Glomerular visceral epithelial cell (primary cell): ENCODE data around the gene GLT6D1.
"Not testable (repeated sequence)": the region's sequence is repeated elsewhere in the genome, so short reads cannot be mapped to it uniquely, and the experiment has no call there.

Experiments used
- DNase-seq: peaks from one replicate; pipeline ENCODE4 v3.0.0-alpha.2; 2016; ENCODE audit errors: extremely low spot score

The GLT6D1 gene, protein sequence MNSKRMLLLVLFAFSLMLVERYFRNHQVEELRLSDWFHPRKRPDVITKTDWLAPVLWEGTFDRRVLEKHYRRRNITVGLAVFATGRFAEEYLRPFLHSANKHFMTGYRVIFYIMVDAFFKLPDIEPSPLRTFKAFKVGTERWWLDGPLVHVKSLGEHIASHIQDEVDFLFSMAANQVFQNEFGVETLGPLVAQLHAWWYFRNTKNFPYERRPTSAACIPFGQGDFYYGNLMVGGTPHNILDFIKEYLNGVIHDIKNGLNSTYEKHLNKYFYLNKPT

GRCh38 chr9:135639196-135639595 is at the start of gene GLT6D1:
TSS of gene GLT6D1 (minus strand) at chr9:135639540. CDS start at chr9:135639187, 353 bp downstream.
- no peak for DNase-seq

DNA sequence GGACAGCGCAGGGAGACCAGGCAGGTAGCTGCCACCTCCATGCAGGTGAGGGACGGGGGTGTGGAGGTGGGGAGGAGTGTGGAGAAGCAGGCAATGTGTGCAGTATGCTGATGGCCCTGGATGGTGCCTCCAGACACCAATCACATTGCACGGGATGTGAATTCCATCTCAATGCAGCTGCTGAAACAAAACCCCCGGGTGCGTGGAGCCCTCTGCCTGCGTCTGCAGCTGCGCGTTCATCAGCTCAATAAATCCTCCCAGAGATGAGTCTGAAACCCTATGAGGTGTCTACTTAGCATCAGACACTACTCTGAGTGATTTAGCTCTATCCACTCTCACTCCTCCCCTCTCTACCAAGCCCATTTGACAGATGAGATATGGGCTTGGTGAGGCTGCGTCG is 49.7 kb upstream of the GLT6D1 start:
- no peak for DNase-seq

DNA sequence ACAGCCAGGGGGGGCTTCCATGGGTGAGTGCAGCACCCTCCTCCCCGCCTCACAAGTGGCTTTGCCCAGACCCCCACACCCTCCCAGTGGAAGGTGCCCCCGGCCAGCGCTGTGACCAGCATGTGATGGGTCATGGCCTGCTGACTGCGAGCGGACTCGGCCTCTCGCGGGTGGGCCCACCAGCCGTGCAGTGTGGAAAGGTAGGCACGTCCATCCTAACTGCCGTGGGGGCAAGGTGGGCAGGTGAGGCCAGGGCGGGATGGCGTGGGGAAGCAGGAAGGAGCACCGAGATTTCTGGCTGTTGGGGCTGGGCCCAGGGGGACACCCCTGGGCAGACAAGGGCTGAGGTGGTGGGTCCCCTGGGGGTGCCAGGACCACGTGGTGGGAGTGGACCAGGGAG is 47.9 kb upstream of the GLT6D1 start:
- no peak for DNase-seq

GRCh38 chr9:135684691-135685090 is 45.4 kb upstream of the GLT6D1 start:
- no peak for DNase-seq

GRCh38 chr9:135683401-135684034 is 44.2 kb upstream of the GLT6D1 start:
- no peak for DNase-seq

- DNase-seq, result no peak
Observed at GRCh38 chr9:135681161-135681560, 41.8 kb upstream of the GLT6D1 start.

- no peak for DNase-seq
Observed at GRCh38 chr9:135680056-135680455, 40.7 kb upstream of the GLT6D1 start.

DNA sequence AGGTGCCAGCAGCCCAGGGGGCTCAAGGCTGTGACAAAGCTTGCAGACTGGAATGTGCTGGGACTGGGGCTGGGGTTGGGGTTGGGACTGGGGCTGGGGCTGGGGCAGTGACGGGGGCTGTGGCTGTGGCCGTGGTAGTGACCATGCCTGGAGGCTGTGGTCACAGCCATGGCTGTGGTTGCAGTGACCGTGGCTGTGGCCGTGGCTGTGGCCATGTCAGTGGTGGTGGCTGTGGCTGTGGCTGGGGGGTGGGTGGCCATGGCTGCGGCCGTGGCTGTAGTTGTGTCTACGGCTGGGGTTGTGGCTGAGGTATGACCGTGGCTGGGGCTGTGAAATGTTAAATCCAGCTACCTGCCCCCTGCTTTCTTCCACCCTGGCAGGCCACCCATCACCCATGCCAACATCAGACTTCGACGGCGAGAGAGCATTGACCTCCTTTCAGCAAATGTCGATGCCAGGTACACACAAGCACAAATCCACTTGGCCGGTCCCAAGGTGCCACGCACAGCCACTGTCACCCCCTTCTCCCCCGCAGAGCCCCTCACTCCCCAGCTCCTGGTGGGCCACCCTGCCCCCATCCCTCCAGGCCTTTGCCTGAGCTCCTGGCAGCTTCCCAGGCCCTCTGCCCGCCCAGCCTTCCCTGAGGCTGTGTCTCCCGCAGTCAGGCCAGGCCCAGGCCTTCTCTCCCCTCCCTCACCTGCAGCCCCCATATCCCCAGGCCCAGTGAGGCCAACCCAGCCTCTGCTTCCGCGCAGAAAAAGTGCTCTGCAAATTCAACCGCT is 39.1 kb upstream of the GLT6D1 start:
- DNase-seq, result no peak

DNA sequence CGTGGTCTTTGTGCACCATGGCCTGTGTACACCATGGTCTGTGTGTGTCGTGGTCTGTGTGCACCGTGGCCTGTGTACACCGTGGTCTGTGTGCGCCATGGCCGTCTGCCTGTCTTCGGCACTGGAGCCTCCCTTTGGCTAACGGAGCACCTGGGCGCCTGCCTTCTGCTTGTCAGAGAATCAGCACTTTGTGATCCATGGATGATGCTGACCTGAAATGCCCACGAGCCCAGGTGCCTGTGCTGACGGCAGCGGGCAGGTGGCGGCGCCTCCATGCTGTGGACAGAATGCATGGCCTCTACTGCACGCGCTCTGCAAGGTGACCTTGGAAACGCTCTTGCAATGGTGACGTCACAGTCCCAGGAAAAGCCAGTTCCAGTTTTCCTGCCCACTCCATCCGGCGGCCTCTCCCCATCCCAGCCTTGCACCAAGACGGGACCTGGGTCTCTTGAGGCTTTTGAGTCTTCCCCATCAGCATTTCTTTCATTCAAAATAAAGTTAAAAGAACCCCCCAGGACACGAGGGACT is 38.4 kb upstream of the GLT6D1 start:
- no peak for DNase-seq

DNA sequence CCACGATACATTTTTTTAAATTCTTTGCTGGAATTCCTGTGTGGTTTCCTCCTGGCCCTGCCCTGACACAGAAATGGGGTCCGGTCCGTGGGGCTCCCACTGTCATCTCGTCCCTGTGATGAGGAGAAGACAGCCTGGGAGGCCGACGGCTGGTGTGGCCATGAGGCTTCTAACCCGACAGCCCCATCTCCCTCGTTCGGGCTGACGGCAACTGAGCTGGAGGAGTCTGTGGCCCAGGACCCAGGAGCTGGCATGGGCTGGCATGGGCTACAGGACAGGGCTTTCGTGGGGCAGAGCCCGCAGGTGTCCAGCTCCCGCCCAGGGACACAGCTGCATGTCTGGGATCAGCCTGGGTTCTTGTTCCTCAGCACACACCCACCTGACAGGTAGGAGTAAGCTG is 37.6 kb upstream of the GLT6D1 start:
- DNase-seq, result no peak

DNA sequence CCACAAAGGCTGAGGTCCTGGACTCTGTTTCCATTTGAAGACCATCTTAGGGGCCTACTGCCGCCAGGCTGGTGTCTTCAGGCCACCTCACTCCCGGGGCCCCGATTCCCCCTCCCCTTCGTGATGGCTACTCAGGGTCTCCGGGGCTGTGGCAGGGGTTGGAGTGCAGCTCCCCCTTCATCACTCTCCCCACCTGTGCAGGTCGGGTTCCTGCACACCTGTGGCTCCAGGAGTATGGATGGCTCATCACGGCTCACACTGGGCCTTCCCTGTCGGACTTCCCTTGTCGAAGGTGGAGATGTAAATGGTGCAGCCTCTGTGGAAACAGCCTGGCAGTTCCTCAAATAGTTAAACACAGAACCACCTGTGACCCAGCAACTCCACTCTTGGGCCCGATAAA is 35.6 kb upstream of the GLT6D1 start:
- DNase-seq, result no peak

DNA sequence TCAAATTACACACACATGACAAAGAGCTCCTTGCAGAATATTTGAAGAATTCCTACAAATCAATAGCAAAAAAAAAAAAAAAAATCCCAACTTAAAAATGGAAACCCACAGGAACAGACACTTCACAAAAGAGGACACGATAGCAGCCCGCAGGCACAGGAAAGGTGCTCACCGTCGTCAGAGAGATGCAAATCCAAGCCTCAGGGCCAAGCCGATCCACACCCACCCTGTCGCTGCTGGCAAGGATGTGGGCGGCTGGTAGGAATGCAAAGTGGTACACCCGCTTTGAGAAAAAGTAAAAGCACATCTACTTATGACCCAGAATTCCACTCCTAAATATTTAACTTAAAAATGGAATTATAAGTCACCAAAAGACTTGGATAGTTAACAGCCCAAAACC is 34.6 kb upstream of the GLT6D1 start:
- no peak for DNase-seq

- DNase-seq, result not testable (repeated sequence)
Observed at GRCh38 chr9:135672786-135673185, 33.4 kb upstream of the GLT6D1 start.

DNA sequence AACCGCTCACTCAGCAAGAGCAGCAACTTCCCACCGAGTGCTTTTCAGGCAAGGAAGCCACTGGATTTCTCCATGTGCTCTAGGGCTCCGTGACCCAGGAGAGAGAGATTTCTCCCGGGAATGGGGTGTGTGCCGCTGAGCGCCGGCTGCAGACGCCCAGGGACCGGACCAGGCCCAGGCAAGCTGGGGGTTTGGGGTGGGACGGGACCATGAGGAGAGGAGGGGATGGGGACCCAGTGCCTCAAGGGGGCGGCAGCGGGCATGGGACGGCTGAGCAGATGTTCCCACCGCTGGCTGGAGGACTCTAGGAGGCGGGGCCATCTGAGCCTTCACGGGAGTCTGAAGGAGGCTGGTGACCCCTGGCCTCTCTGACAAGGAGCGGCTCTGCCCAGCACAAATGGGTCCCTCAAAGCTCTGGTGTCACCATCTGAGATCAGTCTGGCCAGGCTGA is 32.3 kb upstream of the GLT6D1 start:
- no peak for DNase-seq

DNA sequence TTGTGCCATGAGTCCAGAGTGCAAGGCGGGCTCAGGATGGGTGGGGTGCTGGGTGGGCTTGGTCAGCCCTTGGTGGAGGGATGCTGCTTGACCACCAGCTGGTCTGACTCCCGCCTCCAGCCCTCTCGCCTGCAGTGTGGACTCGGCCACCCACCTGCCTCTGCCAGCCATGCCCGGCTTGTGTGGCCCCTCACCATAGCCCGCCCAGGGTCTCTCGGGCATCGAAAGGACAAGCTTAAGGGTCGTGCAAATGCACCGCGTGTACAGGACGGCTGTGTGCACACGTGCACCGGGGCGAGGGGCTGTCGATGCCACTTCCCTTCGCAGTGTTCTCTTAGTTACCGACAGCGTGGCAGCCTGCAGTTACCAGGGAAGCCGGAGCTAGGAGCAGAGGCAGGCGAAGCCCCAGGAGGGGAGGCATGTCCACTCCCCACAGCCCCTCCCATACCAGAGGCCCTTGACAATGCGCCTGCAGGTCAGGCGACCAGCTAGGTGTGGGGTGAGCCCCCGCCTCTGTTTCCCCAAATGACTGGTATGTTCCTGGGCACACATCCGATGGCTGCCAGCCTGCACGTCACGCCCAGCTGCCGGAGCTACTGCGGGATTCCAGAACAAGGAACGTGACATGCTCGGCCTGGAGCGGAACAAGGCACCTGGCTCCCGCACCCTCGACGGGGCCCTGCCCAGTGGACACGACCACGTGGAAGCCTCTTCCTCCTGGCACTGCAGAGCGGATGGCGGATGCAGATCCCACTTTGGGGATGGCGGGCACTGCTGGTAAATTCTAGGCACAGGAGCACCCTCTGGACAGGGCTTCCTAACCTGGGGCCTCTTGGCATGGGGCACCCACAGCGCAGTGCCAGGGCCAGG is 31.6 kb upstream of the GLT6D1 start:
- no peak for DNase-seq

GRCh38 chr9:135669616-135670285 is 30.4 kb upstream of the GLT6D1 start:
- no peak for DNase-seq

DNA sequence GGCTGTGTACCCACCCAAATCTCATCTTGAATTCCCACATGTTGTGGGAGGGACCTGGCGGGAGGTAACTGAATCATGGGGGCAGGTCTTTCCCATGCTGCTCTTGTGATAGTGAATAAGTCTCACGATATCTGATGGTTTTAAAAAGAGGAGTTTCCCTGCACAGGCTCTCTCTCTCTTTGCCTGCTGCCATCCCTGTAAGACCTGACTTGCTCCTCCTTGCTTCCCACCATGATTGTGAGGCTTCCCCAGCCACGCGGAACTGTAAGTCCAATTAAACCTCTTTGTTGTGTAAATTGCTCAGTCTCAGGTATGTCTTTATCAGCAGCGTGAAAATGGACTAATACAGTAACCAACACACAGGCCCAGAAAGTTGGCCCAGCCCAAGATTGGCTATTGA is 29.7 kb upstream of the GLT6D1 start:
- not testable (repeated sequence) for DNase-seq

- no peak for DNase-seq
Observed at GRCh38 chr9:135667463-135668001, 28.2 kb upstream of the GLT6D1 start.

DNA sequence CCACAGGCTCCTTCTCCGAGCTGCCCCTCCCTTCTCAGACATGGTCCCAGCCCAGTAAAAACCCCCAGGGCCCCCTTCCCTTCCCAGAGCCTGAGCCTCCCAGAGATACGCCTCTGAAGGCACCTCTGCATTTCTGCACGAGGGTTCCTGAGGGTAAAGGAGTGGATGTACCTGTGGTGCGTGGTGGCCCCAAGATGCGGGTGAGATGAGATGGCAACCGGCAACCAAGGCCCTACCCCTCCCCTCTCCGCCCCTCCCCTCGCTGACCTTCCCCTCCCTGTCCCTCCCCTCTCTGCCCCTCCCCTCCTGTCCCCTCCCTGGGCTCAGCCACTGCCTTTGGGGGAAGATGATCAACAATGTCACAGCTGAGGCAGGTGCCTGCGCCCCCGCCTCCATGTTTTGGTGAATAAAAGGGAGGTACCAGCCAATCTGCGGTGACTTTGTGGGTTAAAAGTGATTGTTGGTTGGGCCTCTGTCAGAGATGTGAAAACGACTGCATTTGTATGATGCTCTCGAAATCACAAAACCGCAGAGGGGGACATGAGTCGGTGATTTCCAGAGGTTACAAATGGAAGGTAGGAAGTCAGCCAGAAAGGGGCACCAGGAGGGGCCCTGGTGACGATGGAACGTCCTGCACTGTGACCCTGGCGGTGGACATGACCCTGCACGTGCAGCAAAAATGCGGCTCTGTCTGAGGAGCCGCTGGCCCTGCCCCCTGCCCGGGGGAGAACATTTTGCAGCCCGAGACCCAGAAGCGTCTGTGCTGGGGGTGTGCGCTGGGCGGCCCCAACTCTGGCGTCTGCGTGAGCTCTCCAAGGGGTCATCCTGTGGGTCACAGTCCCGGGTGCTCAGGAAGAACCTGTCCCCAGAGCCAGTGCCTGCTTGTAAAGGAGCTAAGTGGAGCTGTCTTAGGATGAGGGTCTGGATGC is 27.5 kb upstream of the GLT6D1 start:
- no peak for DNase-seq

DNA sequence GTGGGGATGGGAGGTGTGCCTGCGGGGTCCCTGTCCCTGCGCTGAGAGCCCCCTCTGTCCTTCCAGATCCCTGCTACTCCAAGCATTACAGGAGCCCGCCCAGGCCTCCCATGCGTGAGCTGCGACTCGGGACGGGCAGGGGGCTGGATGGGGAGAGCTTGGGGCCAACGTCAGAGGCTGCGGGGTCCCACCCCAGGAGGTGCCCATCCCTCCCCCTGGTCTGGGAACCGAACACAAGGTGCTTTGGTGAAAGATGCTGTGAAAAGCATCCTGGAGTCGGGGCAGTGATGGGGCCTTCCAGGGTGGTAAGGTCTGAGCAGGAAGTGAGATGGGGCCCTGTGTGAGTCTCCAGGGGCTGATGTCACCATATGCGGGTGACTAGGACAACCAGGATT is 26.5 kb upstream of the GLT6D1 start:
- DNase-seq, result no peak
